GM21390 (cell line): ENCODE data around the gene IFIT3.
"Not testable (repeated sequence)": the region's sequence is repeated elsewhere in the genome, so short reads cannot be mapped to it uniquely, and the experiment has no call there.

Experiments
- ATAC-seq: cut with Tn5 transposase; IDR thresholded peaks from one replicate; pipeline ENCODE4 v1.9.1; 2021; ENCODE audit not compliant: unreplicated experiment

IFIT3 gene

DNA sequence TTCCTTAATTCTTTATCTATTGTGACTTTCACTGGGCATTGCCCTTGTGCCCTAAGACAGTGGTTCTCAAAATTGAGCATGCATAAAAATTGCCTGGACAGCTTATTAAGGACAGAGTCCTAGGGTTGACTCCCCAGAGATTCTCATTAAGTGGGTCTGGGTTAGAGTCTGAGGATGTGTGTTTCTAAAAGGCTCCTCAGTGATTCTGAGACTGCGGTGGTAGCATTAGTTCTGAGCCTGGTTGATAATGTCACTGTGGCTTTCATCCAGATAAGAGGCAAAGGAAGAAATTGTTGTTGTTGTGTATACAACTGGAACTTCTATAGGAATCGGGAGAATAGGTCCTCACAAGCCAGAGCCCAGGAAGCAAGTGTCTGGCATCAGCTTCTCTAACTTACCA, 24.6 kb upstream of the IFIT3 start:
- no peak for ATAC-seq

DNA sequence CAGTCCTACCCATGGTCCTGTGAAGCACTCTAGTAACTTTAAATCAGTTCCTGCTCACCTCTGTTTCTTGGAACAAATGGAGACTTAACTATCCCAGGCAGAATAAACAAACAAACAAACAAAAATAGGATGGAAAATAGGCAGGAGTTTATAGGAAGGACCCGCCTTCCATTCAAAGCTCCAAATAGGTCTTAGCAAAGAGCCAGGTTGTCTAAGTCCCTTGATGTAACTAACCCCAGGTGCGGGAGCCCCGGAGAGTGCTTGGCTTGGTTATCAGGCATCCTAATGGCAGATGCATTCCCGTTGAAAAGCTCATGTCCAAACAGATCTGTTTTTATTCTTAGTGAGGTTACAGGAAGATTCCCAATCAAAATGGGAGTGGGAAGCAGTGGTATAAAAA, 23.8 kb upstream of the IFIT3 start:
- no peak for ATAC-seq

DNA sequence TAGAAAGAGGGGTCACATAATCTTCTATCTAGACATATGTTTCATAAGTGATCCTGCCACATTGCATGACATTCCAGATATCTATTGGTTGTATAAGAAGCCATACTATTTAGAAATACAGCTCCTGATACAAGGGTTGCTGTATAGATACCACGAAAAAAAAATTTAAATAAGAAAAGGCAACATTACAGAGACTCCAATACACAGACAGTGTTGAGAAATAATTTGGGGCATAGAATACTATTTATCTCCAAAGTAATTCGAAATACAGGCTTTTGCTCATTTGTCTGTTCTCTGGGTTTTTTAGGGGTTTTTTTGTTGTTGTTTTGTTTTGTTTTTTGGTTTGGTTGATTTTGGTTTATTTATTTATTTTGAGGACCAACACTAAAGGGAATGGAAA, 23.4 kb upstream of the IFIT3 start:
- no peak for ATAC-seq

- no peak for ATAC-seq
Observed at GRCh38 chr10:89304925-89305324, 22.9 kb upstream of the IFIT3 start.

GRCh38 chr10:89305766-89306433, 21.9 kb upstream of the IFIT3 start:
- ATAC-seq: no peak

DNA sequence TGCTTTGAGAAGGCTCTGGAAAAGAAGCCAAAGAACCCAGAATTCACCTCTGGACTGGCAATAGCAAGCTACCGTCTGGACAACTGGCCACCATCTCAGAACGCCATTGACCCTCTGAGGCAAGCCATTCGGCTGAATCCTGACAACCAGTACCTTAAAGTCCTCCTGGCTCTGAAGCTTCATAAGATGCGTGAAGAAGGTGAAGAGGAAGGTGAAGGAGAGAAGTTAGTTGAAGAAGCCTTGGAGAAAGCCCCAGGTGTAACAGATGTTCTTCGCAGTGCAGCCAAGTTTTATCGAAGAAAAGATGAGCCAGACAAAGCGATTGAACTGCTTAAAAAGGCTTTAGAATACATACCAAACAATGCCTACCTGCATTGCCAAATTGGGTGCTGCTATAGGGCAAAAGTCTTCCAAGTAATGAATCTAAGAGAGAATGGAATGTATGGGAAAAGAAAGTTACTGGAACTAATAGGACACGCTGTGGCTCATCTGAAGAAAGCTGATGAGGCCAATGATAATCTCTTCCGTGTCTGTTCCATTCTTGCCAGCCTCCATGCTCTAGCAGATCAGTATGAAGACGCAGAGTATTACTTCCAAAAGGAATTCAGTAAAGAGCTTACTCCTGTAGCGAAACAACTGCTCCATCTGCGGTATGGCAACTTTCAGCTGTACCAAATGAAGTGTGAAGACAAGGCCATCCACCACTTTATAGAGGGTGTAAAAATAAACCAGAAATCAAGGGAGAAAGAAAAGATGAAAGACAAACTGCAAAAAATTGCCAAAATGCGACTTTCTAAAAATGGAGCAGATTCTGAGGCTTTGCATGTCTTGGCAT, 21.1 kb upstream of the IFIT3 start:
- no peak for ATAC-seq

DNA sequence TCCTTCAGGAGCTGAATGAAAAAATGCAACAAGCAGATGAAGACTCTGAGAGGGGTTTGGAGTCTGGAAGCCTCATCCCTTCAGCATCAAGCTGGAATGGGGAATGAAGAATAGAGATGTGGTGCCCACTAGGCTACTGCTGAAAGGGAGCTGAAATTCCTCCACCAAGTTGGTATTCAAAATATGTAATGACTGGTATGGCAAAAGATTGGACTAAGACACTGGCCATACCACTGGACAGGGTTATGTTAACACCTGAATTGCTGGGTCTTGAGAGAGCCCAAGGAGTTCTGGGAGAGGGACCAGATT, 20.6 kb upstream of the IFIT3 start:
- no peak for ATAC-seq

GRCh38 chr10:89308266-89308665, 19.5 kb upstream of the IFIT3 start:
- no peak for ATAC-seq

GRCh38 chr10:89308736-89309135, 19.1 kb upstream of the IFIT3 start:
- ATAC-seq: no peak

DNA sequence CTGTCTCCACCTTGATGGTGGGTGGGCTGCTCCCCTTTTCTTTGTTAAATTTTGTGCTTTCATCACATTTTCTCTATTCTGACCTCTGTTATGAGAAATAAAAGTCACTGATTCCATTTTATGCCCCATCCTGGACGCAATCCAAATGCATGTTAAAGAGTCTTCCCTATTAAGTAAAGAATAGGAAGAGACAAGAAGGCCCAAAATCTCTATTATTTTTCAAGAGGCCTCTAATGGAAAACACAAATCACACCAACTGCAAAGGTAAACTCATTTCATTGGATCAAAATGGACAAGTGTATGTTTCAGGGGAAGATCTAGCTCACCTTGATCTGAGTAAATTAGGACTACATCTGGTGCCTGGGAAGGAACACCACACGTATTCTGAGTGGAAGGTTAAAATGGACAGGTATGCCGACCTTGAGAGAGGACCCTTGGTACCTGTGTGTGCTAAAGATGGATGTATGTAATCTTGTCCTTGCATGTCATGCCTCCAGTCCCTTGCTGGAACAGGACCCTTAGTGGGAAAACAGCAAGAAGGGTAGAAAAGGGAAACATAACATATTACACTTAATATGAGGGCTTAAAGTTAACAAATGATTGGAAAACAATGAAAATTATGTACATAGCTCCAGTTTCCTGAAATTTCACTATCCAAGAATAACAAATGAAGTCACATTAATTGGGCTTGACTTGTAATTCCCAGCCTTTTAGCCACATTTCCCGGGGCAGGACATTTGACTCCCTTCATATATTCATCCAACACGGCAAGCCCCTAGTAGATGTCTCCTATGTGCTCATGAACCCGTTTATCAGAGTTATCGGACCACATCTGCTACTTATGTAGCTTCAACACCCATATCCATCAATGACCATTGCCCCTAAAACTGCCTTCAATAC, 18.4 kb upstream of the IFIT3 start:
- no peak for ATAC-seq

DNA sequence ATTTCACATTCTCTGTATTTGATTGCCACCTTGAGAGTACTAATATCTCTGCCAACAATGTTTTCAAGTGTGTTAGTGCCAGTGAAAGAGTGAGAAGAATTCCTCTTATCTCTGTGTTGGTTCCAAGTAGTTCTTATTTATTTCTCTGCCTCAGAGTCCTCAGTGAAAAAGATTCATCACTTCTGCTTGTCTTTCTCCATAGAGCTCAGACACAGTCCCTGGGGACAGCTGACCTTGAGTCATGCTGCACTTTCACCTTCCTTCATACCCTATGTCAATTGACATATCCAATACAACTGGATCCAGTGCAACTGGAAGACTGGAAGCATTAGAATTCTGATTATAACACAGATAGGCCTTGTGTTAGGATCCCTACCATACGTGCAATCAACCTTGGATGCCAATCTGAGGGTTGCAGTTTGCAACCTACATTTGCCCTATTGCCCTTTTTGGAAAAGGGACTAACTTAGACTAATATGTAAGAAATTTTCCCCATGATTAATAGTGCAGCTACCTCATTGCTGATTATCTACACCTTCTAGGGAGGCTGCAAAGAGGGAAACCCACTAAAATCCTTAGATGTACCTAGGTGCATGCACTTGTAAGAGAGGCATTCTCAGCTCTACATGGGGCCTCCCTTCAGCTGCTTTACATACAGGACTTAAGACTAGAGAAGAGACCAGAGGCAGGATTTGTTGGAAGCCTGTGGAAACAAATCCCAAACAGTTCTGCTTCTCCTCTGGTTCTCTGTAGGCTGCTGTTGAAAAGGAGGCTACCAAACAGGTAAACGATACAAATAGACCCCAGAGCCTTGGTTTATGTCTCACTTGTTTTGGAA, 17.5 kb upstream of the IFIT3 start:
- no peak for ATAC-seq

DNA sequence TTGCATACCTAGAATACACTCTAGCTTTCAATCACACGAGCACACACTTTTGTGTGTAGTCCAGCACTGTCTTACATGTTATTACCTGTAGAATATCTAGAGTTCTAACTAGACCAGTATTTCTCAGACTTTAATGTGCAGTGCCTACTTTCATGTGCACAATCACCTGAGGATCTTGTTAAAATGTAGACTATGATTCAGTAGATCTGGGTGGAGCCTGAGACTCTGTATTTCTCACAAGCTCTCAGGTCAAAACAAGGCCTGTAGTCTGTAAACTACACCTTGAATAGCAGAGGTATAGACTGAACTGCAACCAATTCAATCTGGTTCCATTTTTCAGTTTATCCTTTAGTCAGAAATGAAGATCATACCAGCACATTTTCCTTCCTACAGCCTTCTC, 14.8 kb upstream of the IFIT3 start:
- ATAC-seq: no peak

DNA sequence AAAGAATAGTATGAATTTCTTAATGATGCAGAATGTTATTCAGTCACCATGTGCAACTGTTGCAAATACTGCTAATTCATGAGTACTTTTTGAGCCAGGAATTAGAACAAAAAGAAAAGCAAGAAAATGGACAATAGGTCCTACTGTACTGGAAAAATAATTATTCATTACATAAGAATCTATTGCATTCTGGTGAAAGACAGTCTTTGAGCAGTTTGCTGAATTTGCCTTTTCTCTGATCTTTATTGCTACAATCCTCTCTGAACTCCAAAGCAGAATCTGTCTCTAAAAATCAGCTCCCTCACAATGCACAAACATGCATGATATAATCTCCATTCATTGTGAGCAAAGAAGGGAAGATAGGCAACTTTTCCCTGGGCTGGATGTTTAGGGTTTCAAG, 13.1 kb upstream of the IFIT3 start:
- ATAC-seq: no peak

GRCh38 chr10:89318047-89318446, 9.8 kb upstream of the IFIT3 start:
- not testable (repeated sequence) for ATAC-seq

GRCh38 chr10:89325081-89325480, 2.7 kb upstream of the IFIT3 start:
- ATAC-seq: not testable (repeated sequence)

GRCh38 chr10:89325856-89326255, 1.9 kb upstream of the IFIT3 start:
- not testable (repeated sequence) for ATAC-seq

GRCh38 chr10:89329151-89329550, 1.4 kb downstream of the IFIT3 start:
- ATAC-seq: no peak

DNA sequence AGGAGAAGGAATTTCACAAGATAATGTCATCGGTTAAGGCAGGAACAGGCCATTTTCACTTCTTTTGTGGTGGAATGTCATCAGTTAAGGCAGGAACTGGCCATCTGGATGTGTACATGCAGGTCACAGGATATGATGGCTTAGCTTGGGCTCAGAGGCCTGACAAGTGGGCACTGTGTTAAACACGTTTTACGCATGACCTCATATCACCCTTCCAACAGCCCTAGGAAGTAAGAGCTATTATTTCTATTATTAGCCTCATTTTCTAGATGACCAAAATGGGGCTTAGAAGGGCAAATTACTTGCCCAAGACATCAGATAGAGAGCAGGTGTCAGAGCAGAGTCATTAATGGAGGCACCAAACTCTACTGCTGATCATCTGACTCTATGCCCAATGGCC, 2.2 kb downstream of the IFIT3 start:
- ATAC-seq: not testable (repeated sequence)

- ATAC-seq: no peak
Observed at GRCh38 chr10:89330537-89331212, 2.9 kb downstream of the IFIT3 start.

GRCh38 chr10:89331487-89332122, 3.8 kb downstream of the IFIT3 start:
- not testable (repeated sequence) for ATAC-seq
